OCI-LY3 (cell line): ENCODE measurements around the gene STPG3.
A peak's percentile ranks its signal among the peaks of the same experiment; 100 is the strongest.

Experiments
- H2AFZ ChIP-seq: fragments of 200-600, 300-600 bp; shearing (Covaris generic); 2 replicates; pipeline ENCODE4 v1.6.0; 2014; ENCODE audit warnings: antibody characterized with exemption, low read depth, low read length
- H3K27ac ChIP-seq: fragments of 200-600, 300-600 bp; sonication (generic); 2 replicates; pipeline ENCODE4 v1.5.1; 2014; ENCODE audit warnings: mild to moderate bottlenecking, low read length, moderate library complexity, mixed read lengths
- H3K27me3 ChIP-seq: fragments of 200-600, 300-600 bp; sonication (generic); 2 replicates; pipeline ENCODE4 v1.6.1; 2014; ENCODE audit warnings: low read depth, low read length, mixed read lengths
- H3K36me3 ChIP-seq: fragments of 200-600, 300-600 bp; sonication (generic); replicated peaks from 2 replicates; pipeline ENCODE3; 2014; ENCODE audit warnings: low read depth, low read length, mixed read lengths
- H3K4me1 ChIP-seq: fragments of 300-600, 200-600 bp; sonication (generic); 2 replicates; pipeline ENCODE4 v1.6.1; 2014; ENCODE audit warnings: low read length, mixed read lengths
- H3K4me2 ChIP-seq: fragments of 200-600, 300-600 bp; sonication (generic); 2 replicates; pipeline ENCODE4 v1.6.1; 2014; ENCODE audit warnings: low read length, mixed read lengths
- H3K4me3 ChIP-seq: fragments of 300-600, 200-600 bp; sonication (generic); 2 replicates; pipeline ENCODE4 v1.5.1; 2014; ENCODE audit warnings: antibody characterized with exemption, mild to moderate bottlenecking, low read length, moderate library complexity
- H3K79me2 ChIP-seq: fragments of 300-600, 200-600 bp; shearing (Covaris generic); 2 replicates; pipeline ENCODE4 v1.6.1; 2014; ENCODE audit warnings: mild to moderate bottlenecking, low read length, mixed read lengths
- H3K9ac ChIP-seq: fragments of 300-600, 200-600 bp; shearing (Covaris generic); 2 replicates; pipeline ENCODE4 v1.6.0; 2014; ENCODE audit warnings: mild to moderate bottlenecking, low read length, moderate library complexity
- H3K9me3 ChIP-seq: fragments of 200-600, 300-600 bp; shearing (Covaris generic); 2 replicates; pipeline ENCODE4 v1.6.1; 2014; ENCODE audit warnings: low read length, mixed read lengths; ENCODE audit not compliant: insufficient read depth
- H4K20me1 ChIP-seq: fragments of 200-600, 300-600 bp; sonication (generic); 2 replicates; pipeline ENCODE4 v1.6.1; 2016; ENCODE audit warnings: low read length, mixed read lengths; ENCODE audit not compliant: insufficient read depth
- CTCF ChIP-seq: fragments of 200-600, 300-600 bp; sonication (generic); IDR thresholded peaks from 2 replicates; pipeline ENCODE4 v1.5.1; 2014; ENCODE audit warnings: antibody characterized with exemption, low read length, low read depth
- EZH2phosphoT487 ChIP-seq: fragments of 200-600 bp; shearing (Covaris generic); IDR thresholded peaks from 2 replicates; pipeline ENCODE4 v1.6.1; 2018; ENCODE audit warnings: antibody characterized with exemption, mixed run types, low read depth

STPG3 gene

GRCh38 chr9:137294091-137294680, 43.1 kb downstream of the STPG3 start:
- Histone ChIP-seq H3K4me1 (peaks cover 23% of the 10 kb centered on the region), H2AFZ (no peak overlapping the region), H3K27me3 (no peaks in the 10 kb centered on the region), H3K4me3 (no peak overlapping the region), H3K27ac (no peak overlapping the region), H3K4me2 (no peak overlapping the region), H3K9me3 (no peaks in the 10 kb centered on the region), H4K20me1 (no peaks in the 10 kb centered on the region), H3K9ac (no peak overlapping the region), H3K36me3 (no peaks in the 10 kb centered on the region), H3K79me2 (no peaks in the 10 kb centered on the region)
- no peak for TF ChIP-seq CTCF
- no peak for TF ChIP-seq EZH2phosphoT487

- H3K4me3 ChIP-seq = no peak overlapping the region
- no peak overlapping the region for H3K9ac ChIP-seq
- H3K79me2 ChIP-seq = no peaks in the 10 kb centered on the region
- no peak for TF ChIP-seq EZH2phosphoT487
- TF ChIP-seq CTCF = peak; percentile 42
- no peaks in the 10 kb centered on the region for H3K36me3 ChIP-seq
- no peak overlapping the region for H3K27ac ChIP-seq
- no peaks in the 10 kb centered on the region for H3K9me3 ChIP-seq
- H2AFZ ChIP-seq = no peak overlapping the region
- no peak overlapping the region for H3K4me2 ChIP-seq
- peaks cover 28% of the 10 kb centered on the region for H3K4me1 ChIP-seq
- no peaks in the 10 kb centered on the region for H4K20me1 ChIP-seq
- H3K27me3 ChIP-seq = no peaks in the 10 kb centered on the region
Observed at GRCh38 chr9:137294681-137295237, 43.7 kb downstream of the STPG3 start.

GRCh38 chr9:137295238-137295811, 44.2 kb downstream of the STPG3 start:
- Histone ChIP-seq H2AFZ (no peak overlapping the region), H3K4me1 (peaks cover 33% of the 10 kb centered on the region), H3K36me3 (no peaks in the 10 kb centered on the region), H3K9ac (no peak overlapping the region), H4K20me1 (no peaks in the 10 kb centered on the region), H3K27ac (no peak overlapping the region), H3K79me2 (no peaks in the 10 kb centered on the region), H3K4me3 (no peak overlapping the region), H3K27me3 (no peaks in the 10 kb centered on the region), H3K4me2 (no peak overlapping the region), H3K9me3 (no peaks in the 10 kb centered on the region)
- no peak for TF ChIP-seq EZH2phosphoT487
- TF ChIP-seq CTCF = no peak

- Histone ChIP-seq H3K9me3 (no peaks in the 10 kb centered on the region), H3K27me3 (no peaks in the 10 kb centered on the region), H3K9ac (no peak overlapping the region), H2AFZ (no peak overlapping the region), H3K27ac (no peak overlapping the region), H4K20me1 (no peaks in the 10 kb centered on the region), H3K4me1 (peaks cover 33% of the 10 kb centered on the region), H3K4me2 (no peak overlapping the region), H3K36me3 (no peaks in the 10 kb centered on the region), H3K4me3 (no peak overlapping the region), H3K79me2 (no peaks in the 10 kb centered on the region)
- TF ChIP-seq CTCF (no peak), EZH2phosphoT487 (no peak)
Observed at GRCh38 chr9:137295849-137296669, 45.0 kb downstream of the STPG3 start.
